SKM-1 (cell line): ENCODE measurements around the gene HMGA1.
A peak's percentile ranks its signal among the peaks of the same experiment; 100 is the strongest.
"Not testable (repeated sequence)": the region's sequence is repeated elsewhere in the genome, so short reads cannot be mapped to it uniquely, and the experiment has no call there.

Experiments
- DNase-seq: peaks from one replicate; lab custom pipeline; 2025; ENCODE audit not compliant: unreplicated experiment; lab: John Stamatoyannopoulos, UW

Gene HMGA1

DNA sequence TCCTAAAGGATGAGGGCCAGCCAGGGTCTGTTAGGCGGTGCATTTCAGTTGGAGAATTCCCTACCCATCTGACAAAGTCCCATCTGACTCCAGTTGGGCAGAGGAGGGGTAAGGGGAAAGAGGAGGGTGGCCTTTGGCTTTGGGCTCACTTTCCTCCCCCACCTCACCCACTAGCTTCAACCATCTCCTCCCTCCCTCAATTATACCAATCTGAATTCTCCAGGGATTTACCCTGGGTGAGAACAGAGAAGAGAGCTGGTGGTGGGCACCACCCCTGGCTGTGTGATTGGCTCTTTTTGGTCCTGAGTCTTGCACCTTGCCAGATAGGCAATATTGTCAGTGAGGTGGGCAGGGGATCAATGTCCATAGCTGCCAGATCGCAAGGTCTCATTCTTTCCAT lies 3.2 kb downstream of the HMGA1 start:
- no peak for DNase-seq

DNA sequence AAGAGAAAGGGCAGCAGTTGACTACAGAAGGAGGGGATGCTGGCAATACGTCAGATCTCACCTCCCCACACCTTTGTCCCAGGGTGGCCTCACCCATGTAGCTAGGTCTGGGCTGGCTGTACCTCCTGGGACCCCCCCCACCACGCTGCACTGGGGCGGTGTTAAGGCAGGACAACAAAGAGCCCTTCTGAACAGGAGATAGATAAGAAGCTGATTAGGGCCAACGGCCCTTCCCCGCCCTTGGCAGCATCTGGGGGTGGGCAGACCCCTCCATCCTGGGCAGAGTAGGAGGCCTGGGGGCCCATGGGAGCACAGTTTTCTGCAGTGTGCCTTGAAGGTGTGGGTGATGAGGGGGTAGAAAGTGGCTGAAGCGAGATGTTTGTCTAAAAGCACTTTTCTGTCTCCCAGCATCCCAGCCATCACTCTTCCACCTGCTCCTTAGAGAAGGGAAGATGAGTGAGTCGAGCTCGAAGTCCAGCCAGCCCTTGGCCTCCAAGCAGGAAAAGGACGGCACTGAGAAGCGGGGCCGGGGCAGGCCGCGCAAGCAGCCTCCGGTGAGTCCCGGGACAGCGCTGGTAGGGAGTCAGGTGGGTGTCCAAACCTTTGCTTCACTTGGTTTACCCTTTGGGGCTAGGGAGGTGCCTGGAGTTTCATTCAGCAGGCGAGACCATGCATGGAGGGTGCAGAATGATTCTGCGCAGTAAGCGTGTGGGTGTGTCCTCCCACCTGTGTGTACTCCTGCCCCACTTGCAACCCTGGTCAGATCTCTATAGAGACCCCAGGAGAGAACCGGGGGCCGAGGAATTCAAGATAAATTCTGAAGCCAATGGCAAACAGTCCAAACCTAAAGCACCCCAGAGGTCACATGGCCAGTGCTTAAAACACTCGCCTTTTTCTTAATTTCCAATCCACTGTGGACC lies 3.9 kb downstream of the HMGA1 start:
- DNase-seq = no peak

GRCh38 chr6:34241351-34242215 lies 4.9 kb downstream of the HMGA1 start:
- no peak for DNase-seq

DNA sequence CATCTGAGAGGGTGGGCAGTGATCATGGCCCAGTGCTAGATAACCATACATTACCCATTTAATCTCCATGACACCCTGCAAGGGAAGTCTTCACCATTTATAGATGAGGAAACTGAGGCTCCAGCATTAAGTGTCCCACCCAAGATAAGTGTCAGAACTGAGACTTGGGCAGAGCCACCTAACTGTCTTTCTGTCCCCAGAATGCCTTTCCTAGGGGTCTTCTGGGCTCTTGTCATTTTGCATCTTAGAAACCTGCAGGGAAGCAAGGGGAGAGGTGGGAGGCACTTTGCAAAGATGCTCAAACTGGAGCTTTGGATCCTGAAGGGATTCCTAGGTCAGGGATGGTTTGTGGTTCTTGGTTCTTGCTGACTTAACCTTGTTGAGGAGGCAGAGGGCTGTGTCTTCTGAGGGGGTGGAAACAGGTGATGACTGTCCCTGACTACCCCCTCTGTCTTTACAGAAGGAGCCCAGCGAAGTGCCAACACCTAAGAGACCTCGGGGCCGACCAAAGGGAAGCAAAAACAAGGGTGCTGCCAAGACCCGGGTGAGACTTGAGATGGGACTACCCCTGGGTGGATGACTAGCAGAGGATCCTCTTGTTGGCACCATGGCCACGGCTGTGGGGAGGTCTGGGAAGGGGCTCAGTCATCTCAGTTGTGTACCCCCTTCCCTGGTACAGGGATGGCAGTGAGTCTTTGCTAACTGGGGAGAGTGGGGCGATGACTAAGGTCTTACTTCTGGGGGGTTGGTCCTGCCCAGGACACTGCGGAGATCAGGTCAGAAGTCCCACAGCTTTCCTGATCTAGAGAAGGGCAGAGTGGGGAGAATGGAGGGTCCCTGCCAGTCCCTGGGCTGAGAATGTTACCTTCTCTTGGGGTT lies 5.8 kb downstream of the HMGA1 start:
- DNase-seq = no peak

- DNase-seq = no peak
Measured at GRCh38 chr6:34243131-34243771, 6.6 kb downstream of the HMGA1 start.

DNA sequence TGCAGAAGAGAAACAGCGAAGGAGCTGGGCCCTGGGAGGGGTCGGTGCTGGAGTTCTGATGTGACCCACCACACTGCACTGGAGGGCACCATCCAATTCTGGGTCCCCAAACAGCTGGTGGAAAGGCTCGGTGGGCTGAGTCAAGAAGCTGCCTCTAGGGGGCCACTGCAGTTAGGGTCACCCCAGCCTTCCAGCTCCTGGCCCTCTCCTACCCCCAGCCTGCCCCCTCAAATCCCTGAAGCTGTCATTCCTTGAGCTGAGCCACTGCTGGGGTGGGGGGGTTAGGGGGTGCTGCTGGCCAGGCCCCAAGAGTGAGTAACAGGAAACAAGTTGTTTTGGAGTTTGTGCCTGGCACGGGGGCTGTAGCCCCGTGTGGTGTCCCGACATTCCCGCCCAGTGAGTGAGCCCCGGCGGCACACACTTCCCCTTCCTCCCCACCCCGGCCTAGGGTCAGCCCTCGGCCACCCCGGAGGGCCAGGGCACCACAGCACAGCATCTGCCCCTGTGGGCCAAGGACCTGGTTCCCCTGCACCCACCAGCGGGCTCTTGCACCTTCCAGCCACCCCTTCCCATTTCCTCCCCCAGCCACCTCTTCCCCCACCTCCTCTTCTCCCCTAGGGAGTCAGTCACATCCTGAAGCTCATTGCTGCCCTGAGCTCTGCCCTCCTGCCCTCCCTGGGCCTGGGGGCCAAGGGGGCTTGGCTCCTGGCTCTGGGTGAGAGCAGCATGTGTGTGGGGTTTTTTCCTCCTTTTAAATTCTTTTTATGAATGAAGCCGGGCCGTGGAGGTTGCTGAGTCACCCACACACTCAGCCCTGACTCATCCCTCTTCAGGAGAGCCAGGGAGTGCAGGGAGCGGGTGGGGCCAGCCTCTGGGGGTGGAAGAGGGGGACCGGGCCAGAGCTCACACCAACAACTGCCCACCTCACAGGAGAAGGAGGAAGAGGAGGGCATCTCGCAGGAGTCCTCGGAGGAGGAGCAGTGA lies 7.5 kb downstream of the HMGA1 start:
- DNase-seq = no peak

DNA sequence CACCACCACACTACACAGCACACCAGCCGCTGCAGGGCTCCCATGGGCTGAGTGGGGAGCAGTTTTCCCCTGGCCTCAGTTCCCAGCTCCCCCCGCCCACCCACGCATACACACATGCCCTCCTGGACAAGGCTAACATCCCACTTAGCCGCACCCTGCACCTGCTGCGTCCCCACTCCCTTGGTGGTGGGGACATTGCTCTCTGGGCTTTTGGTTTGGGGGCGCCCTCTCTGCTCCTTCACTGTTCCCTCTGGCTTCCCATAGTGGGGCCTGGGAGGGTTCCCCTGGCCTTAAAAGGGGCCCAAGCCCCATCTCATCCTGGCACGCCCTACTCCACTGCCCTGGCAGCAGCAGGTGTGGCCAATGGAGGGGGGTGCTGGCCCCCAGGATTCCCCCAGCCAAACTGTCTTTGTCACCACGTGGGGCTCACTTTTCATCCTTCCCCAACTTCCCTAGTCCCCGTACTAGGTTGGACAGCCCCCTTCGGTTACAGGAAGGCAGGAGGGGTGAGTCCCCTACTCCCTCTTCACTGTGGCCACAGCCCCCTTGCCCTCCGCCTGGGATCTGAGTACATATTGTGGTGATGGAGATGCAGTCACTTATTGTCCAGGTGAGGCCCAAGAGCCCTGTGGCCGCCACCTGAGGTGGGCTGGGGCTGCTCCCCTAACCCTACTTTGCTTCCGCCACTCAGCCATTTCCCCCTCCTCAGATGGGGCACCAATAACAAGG lies 8.5 kb downstream of the HMGA1 start:
- DNase-seq = not testable (repeated sequence)

- DNase-seq = not testable (repeated sequence)
Measured at GRCh38 chr6:34245761-34246140, 9.1 kb downstream of the HMGA1 start.

GRCh38 chr6:34246249-34246562 lies 9.5 kb downstream of the HMGA1 start:
- no peak for DNase-seq

DNA sequence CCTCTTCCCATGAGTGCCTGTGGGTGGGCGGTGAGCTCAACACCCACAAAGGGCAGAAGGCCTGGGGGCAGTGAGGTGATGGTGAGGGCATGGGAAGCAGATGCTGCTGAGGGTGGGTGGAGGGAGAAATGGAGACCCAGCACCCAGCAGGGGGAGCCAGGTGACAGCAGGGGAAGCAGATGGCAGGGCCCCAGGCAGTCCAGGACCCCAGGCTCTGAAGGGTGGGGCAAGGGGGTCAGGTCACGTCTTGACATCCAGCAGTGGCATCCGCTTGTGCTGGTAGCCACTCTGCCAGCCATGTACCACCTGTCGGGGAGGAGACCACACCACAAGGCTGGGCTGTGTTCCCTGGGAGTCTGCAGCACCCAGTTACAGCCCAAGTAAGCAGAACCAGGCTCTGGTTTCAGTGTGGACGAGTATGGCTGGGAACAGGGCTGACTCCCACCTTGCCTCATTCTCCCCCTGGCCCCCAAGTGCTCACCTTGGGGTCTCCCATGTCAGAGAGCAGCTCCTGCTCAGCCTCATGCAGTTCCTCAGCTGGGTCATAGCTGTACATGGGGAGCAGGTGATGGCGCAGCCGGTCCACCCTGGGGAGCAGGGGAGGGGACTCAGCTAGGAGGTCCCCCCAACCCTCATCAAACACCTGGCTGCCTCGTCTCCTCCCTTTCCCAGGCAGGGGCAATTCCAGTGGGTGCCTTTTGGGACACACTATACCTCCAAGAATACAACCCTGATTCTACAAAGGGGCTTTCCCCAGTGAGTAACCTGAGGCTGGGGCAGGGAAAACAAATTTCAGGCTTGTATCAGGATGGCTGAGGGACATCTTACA lies 10.1 kb downstream of the HMGA1 start:
- DNase-seq = no peak

DNA sequence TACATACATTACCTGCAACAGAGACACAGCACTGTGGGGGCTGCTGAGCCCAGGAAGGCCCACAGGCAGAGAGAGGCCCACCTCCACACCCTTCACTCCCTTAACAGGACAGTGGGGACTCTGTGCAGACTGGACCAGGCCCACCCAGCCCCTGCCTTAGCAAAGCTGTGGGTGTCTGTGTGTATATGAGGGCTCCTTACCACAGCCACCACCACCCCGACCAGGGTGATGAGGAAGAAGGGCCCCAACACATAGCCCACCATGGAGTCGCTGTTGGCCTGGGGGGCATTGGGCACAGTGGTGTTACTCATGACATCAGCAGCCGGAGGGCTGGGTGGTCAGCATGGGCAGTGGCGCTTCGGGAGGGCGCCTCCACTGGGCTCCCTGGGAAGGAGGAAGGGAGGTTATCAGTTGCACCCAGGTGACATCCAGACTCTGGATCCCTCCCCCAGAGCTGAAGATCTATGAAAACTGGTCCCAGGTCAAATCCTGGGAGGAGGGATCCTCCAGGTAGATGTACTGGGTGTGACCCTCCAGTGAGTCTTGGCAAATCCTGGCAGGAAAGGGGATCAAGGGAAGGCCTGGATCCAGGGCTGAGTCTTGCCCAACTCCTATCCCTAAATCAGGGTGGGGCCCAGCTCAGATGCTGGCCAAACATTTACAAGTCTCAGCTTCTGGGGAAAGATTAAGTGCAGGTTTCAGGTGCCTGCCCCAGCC lies 11.0 kb downstream of the HMGA1 start:
- no peak for DNase-seq

- no peak for DNase-seq
Measured at GRCh38 chr6:34248198-34248726, 11.6 kb downstream of the HMGA1 start.

- peak; percentile 92 for DNase-seq
Measured at GRCh38 chr6:34248727-34249468, 12.2 kb downstream of the HMGA1 start, which contains the start of gene SMIM29. Gene SMIM29 (minus strand): TSS chr6:34249006. CDS start chr6:34247791, 1,215 bp downstream.

DNA sequence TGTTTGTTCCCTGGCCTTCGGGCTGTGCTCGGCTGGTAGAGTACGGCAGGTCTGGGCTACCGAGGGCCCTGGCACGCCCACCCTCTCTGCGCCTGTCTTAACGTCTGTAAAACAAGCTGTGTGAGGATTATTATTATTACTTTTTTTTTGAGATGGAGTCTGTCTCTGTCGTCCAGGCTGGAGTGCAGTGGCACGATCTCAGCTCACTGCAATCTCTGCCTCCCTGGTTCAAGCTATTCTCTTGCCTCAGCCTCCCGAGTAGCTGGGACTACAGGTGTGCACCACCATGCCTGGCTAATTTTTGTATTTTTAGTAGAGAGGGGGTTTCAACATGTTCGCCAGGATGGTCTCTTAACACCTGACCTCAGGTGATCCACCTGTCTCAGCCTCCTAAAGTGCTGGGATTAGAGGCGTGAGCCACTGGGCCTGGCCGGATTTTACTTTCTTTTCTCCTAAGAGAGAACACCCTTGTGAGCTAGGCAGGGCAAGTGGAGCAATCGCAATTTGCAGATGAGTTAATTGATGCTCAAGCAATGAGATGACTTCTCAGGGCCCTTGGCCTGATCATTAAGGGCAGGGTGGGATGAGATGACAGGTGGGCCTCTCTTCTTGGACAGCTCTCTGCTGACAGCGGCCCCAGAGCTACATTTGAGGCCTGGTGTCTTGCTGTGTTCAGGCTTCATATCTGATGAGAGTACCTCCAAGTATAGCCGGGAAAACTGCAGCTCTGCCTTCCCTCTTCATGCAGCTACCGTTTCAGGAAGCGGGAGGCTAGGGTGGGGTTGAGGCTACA lies 13.0 kb downstream of the HMGA1 start:
- DNase-seq = no peak

DNA sequence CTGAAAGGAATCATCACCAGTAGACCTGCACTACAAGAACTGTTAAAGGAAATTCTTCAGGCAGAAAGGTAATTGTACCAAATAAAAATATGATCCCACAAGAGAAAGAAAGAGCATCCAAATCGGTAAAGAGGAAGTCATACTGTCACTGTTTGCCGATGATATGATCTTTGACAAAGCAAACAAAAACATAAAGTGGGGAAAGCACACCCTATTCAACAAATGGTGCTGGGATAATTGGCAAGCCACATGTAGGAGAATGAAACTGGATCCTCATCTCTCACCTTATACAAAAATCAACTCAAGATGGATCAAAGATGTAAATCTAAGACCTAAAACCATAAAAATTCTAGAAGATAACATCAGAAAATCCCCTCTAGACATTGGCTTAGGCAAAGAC lies 15.7 kb downstream of the HMGA1 start:
- DNase-seq = not testable (repeated sequence)
